B cell (primary cell): ENCODE measurements around the gene SIGLEC8.

ENCODE experiments used
- EZH2 ChIP-seq: IDR thresholded peaks from 2 replicates; pipeline ENCODE4 v1.6.1; 2012; ENCODE audit warnings: borderline replicate concordance, low read depth, mild to moderate bottlenecking, moderate library complexity, low read length; ENCODE audit not compliant: insufficient read depth, poor library complexity, severe bottlenecking
- TF ChIP-seq, protein P1 (sequence below): fragments of 200-600 bp; IDR thresholded peaks from one replicate; pipeline ENCODE4 v1.8.0; 2022; ENCODE audit warnings: antibody characterized with exemption, mild to moderate bottlenecking

DNA sequence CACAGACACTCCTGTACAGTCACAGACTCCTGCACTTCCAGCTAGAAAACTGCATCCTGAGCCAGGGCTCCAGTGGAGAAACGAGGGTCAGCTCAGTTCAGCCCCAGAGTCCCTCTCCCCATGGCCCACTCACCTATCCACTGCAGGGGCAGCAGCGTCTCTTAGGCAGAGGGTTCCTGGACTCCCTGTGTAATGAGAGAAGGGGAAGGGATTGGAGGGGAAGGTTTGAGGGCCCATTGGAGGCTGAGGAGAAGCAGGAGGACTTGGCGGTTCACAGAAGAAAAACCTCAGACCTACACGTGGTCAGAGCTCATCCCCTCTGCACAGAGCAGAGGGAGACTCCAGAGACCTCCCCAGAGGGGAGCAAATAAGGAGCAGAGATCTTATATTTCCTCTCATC is 10.9 kb upstream of the SIGLEC8 start:
- TF ChIP-seq, protein P1, sequence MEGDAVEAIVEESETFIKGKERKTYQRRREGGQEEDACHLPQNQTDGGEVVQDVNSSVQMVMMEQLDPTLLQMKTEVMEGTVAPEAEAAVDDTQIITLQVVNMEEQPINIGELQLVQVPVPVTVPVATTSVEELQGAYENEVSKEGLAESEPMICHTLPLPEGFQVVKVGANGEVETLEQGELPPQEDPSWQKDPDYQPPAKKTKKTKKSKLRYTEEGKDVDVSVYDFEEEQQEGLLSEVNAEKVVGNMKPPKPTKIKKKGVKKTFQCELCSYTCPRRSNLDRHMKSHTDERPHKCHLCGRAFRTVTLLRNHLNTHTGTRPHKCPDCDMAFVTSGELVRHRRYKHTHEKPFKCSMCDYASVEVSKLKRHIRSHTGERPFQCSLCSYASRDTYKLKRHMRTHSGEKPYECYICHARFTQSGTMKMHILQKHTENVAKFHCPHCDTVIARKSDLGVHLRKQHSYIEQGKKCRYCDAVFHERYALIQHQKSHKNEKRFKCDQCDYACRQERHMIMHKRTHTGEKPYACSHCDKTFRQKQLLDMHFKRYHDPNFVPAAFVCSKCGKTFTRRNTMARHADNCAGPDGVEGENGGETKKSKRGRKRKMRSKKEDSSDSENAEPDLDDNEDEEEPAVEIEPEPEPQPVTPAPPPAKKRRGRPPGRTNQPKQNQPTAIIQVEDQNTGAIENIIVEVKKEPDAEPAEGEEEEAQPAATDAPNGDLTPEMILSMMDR, result no peak
- TF ChIP-seq EZH2, result no peak
